ENCODE measurements around the gene MATCAP1.

MATCAP1 gene

DNA sequence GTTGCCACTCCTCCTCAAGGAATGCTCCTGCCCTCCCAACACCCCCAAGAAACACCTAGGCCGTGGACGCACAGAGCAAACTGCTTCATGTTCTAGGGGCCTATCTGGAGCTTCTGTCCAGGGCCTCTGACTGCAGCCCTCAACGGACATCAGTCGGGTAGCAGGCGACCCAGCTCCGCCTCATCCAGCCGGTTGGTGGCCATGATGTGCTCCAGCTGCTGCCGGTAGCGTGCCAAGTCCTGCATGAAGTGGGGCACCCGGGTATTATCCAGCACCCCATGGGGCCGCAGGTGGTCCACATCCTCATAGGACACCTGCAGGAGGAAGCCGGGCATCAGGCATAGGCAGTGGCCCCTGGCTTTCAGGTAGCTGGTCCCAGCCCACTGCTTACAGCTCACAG, 7.1 kb downstream of the MATCAP1 start:
- H4K20me1 ChIP-seq: peaks cover 22 to 73% (median 70%) of the 10 kb centered on the region in 11 experiments; a peak in 21 of 22 replicates
- TF ChIP-seq Cebpa-rat (IDR thresholded peaks at IDR 0.05): no peak
- H3K4me3 ChIP-seq: no peak overlapping the region
- H3K27ac ChIP-seq: no peak overlapping the region
- H3K4me1 ChIP-seq: peaks cover 62 to 93% (median 79%) of the 10 kb centered on the region in 10 experiments
- H3K4me2 ChIP-seq: 0 out of 22 replicates have a peak overlapping the region, but pooled peaks of 3 of the 11 experiments have one; percentile 15 to 95 (median 92)
- no peak overlapping the region; a peak in 1 of 22 replicates for H3K9ac ChIP-seq
- no peaks in the 10 kb centered on the region for H3K9me3 ChIP-seq (replicated peaks in 1 of 11)
- H3K27me3 ChIP-seq: peaks cover 14 to 28% (median 21%) of the 10 kb centered on the region in 11 experiments; a peak in 20 of 22 replicates
- peaks cover 0 to 30% (median 9%) of the 10 kb centered on the region in 11 experiments; a peak in 10 of 22 replicates for H3K36me3 ChIP-seq

DNA sequence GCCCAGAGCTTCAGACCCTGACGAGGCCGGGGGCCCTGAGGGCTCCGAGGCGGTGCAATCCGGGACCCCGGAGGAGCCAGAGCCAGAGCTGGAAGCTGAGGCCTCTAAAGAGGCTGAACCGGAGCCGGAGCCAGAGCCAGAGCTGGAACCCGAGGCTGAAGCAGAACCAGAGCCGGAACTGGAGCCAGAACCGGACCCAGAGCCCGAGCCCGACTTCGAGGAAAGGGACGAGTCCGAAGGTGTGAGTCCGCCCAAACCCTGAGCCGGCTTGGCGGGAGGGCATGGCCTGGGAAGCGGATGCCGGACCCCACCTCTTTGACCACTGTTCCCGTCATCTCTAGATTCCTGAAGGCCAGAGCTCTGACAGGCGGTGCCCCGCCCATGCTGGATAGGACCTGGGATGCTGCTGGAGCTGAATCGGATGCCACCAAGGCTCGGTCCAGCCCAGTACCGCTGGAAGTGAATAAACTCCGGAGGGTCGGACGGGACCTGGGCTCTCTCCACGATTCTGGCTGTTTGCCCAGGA, 9.0 kb downstream of the MATCAP1 start:
- peak overlapping the region; percentile 57 to 79 (median 67) for H3K9ac ChIP-seq
- peaks cover 14 to 28% (median 21%) of the 10 kb centered on the region in 11 experiments; a peak in 20 of 22 replicates for H3K27me3 ChIP-seq

DNA sequence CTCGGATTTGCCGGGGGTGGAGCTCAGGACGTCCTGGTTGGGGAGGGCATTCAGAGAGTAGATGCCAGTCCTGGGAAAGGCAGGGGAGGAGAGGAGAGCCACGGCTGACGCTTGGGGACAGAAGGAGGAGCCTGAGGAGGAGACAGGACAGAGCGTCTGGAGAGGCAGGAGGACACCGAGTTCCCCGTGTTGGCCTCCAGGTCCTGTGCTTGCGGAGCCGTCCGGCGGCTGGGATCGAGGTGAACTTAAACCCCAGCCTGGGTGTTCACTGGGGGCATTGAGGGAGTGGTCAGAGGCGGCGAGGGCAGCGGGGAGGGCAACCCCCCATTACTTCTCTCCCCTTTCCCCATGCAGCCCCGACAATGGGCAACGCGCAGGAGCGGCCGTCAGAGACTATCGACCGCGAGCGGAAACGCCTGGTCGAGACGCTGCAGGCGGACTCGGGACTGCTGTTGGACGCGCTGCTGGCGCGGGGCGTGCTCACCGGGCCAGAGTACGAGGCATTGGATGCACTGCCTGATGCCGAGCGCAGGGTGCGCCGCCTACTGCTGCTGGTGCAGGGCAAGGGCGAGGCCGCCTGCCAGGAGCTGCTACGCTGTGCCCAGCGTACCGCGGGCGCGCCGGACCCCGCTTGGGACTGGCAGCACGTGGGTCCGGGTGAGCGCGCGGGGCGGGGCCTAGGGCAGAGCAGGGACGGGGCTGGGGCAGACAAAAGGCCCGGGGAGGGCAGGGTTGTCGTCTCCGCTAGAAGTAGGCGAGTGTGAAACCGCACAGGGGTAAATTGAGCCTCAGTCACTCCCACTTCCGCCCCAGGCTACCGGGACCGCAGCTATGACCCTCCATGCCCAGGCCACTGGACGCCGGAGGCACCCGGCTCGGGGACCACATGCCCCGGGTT, 9.7 kb downstream of the MATCAP1 start:
- Histone ChIP-seq H3K27me3 (peaks cover 14 to 26% (median 21%) of the 10 kb centered on the region in 11 experiments; a peak in 20 of 22 replicates), H3K36me3 (peaks cover 0 to 30% (median 6%) of the 10 kb centered on the region in 11 experiments; a peak in 10 of 22 replicates), H3K9ac (peak overlapping the region; percentile 57 to 79 (median 67)), H3K4me3 (peak overlapping the region; percentile 44 to 69 (median 58)), H4K20me1 (peaks cover 4 to 47% (median 45%) of the 10 kb centered on the region in 11 experiments; a peak in 21 of 22 replicates), H3K27ac (peak overlapping the region; percentile 18 to 73 (median 65); a peak in 21 of 22 replicates), H3K9me3 (replicated peaks in 1 of 11) (no peaks in the 10 kb centered on the region), H3K4me1 (peaks cover 63 to 91% (median 80%) of the 10 kb centered on the region in 10 experiments), H3K4me2 (peak overlapping the region; percentile 87 to 100 (median 95))
- no peak for TF ChIP-seq Cebpa-rat (IDR thresholded peaks at IDR 0.05)

More for the DNA sequence above, 9.0 kb downstream of the MATCAP1 start:
- no peak for TF ChIP-seq Cebpa-rat (IDR thresholded peaks at IDR 0.05)
- Histone ChIP-seq H3K9me3 (replicated peaks in 1 of 11) (no peaks in the 10 kb centered on the region), H3K4me1 (peaks cover 62 to 90% (median 77%) of the 10 kb centered on the region in 10 experiments), H3K27ac (peak overlapping the region; percentile 18 to 73 (median 65); a peak in 20 of 22 replicates), H4K20me1 (peaks cover 11 to 54% (median 51%) of the 10 kb centered on the region in 11 experiments; a peak in 21 of 22 replicates), H3K4me3 (peak overlapping the region; percentile 44 to 69 (median 58)), H3K4me2 (peak overlapping the region; percentile 87 to 100 (median 95)), H3K36me3 (peaks cover 0 to 30% (median 6%) of the 10 kb centered on the region in 11 experiments; a peak in 10 of 22 replicates)

DNA sequence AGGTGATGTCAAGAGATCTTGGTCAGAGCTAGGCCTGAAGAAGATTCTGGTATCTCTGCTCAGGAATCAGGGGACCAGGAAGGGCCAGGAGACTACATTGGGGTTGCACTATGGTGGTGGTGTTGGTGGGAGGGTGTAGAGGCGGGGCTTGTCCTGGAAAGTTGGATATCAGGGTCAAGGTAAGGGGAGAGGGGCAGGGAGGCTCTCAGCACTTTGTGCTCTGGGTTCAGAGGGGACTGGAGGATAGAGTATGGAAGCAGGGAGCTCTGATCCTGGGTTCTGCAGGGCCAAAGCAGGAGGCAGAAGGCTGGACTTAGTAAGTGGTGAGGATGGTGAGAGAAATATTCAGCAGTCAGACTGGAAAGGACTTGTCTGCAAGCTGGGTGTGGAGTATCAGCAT, 10.4 kb downstream of the MATCAP1 start:
- Histone ChIP-seq H3K27me3 (peaks cover 9 to 26% (median 21%) of the 10 kb centered on the region in 11 experiments; a peak in 21 of 22 replicates), H3K4me2 (peak overlapping the region; percentile 87 to 100 (median 95)), H3K9me3 (replicated peaks in 1 of 11) (no peaks in the 10 kb centered on the region), H3K27ac (peak overlapping the region in 9 of 11 experiments; percentile 45 to 73 (median 67); a peak in 16 of 22 replicates), H3K9ac (peak overlapping the region; percentile 57 to 79 (median 67); a peak in 20 of 22 replicates), H3K4me1 (peaks cover 66 to 89% (median 80%) of the 10 kb centered on the region in 10 experiments), H4K20me1 (peaks cover 0 to 41% (median 37%) of the 10 kb centered on the region in 11 experiments; a peak in 21 of 22 replicates), H3K4me3 (peak overlapping the region; percentile 44 to 69 (median 58)), H3K36me3 (peaks cover 0 to 30% (median 6%) of the 10 kb centered on the region in 11 experiments; a peak in 10 of 22 replicates)
- TF ChIP-seq Cebpa-rat (IDR thresholded peaks at IDR 0.05): no peak

DNA sequence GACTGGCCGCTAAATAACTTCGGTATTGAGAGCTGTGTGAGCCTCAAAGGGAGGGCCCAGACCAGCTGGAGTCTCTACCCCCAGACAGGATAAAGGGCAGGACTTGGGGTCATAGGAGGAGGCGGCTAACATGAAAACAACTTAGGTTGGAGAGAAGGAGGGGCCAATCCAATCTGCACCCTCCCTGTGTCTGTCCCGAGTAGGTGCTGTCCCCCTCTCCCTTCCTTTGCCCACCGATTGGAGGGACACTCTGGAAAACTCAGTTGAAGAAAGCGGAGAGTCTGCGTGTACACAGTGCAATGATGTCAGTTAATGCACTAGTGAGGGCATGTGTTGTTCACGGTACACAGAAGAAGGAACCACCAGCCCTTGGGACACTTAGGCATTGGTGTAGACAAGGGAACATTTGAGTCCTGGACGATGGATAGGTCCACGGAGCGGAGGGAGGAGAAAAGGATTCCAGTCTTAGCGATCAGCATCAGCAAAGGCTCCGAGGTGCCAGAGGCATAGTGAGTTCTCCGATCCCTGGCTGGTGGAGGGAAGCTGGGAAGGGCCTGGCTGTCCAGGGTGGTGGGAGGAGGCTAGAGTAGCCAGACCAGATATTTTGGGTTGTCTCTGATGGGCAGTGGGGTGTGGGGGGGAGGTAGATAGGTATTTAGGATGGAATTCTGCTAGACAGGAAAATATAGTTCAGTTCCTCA, 12.7 kb downstream of the MATCAP1 start:
- TF ChIP-seq Cebpa-rat (IDR thresholded peaks at IDR 0.05): no peak
- Histone ChIP-seq H3K4me1 (peaks cover 63 to 96% (median 72%) of the 10 kb centered on the region in 10 experiments), H3K9me3 (replicated peaks in 1 of 11) (no peaks in the 10 kb centered on the region), H3K9ac (peak overlapping the region; percentile 64 to 84 (median 78)), H3K27me3 (peaks cover 5 to 35% (median 30%) of the 10 kb centered on the region in 11 experiments), H3K4me2 (peak overlapping the region; percentile 75 to 99 (median 93)), H3K36me3 (peaks cover 0 to 13% (median 0%) of the 10 kb centered on the region in 11 experiments; a peak in 4 of 22 replicates), H3K27ac (peak overlapping the region; percentile 58 to 88 (median 81)), H4K20me1 (peaks cover 0 to 26% (median 16%) of the 10 kb centered on the region in 11 experiments; a peak in 15 of 22 replicates), H3K4me3 (peak overlapping the region; percentile 45 to 69 (median 57))

DNA sequence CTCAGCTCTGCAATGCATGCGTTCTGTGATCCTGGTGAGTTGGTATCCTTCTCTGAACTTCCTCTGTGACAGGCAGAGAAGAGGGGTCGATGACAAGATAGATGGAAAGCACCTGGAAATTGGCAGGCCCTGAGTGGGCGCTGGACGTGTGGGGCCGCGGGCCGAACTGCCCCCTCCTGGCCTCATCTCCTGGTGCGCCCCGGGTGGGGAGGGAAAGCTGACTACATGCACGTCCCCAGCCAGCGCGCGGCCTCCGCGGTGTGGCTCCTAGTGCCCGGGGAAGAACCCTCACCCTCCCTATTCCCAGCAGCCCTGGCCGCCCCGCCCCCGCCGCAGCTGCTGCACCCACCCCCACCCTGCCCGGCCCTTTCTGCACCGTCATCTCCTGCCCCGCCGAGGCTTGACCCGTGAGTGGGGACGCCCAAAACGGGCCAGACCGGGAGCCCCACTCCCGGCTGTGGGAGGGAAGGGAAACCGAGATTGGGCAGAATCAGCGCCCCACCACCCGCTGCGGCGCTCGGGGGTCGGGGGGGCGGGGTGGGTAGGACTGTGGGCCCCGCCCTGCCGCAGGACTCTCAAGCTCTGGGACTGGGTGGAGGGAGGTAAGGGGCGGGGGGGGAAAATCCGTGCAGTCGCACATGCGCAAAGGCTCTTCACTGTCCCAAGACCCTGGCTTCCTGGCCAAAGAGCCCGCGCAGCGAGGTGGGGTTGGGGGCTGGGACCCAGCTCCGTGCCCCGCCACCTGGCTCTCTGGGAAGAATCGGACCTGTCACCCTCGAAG, 13.4 kb downstream of the MATCAP1 start, which contains the start of gene NOL3:
NOL3 (plus strand) TSS at position 371 of the 781 bp plus-strand sequence.
- peaks cover 12 to 43% (median 38%) of the 10 kb centered on the region in 11 experiments for H3K27me3 ChIP-seq
- H3K4me3 ChIP-seq: peak within 1 kb of the TSS; percentile 45 to 69 (median 57)
- peaks cover 0 to 6% (median 0%) of the 10 kb centered on the region in 11 experiments; a peak in 2 of 22 replicates for H3K36me3 ChIP-seq
- H3K27ac ChIP-seq: peak within 1 kb of the TSS; percentile 58 to 88 (median 81)
- H3K9me3 ChIP-seq (replicated peaks in 1 of 11): no peaks in the 10 kb centered on the region
- H4K20me1 ChIP-seq: peaks cover 0 to 23% (median 13%) of the 10 kb centered on the region in 11 experiments; a peak in 16 of 22 replicates
- H3K4me2 ChIP-seq: peak within 1 kb of the TSS; percentile 87 to 99 (median 96)
- no peak for TF ChIP-seq Cebpa-rat (IDR thresholded peaks at IDR 0.05)
- peak within 1 kb of the TSS; percentile 64 to 84 (median 78) for H3K9ac ChIP-seq
- peaks cover 59 to 92% (median 66%) of the 10 kb centered on the region in 10 experiments for H3K4me1 ChIP-seq

DNA sequence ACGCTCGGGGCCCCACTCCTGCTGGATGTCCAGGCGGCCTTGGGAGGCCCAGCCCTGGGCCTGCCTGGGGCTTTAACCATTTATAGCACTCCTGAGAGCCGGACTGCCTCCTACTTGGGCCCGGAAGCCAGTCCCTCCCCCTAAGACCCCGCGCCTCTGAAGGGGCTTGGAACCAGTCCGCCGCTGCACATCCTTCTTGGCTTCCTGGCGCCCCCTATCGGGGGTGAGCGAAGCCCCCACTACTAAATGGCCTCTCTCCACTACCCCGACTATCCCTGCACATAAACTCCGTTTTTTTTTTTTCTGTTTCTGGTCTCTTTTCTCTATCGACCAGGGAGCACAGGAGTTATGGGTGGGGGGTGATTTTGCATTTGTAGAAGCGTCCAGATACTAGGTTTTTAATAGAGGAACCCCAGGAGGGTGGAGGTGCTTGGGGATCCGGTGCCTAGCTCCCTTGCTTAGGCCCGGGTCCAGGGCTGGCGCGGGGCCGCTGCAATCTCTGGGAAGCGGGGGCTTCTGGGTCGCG, 14.1 kb downstream of the MATCAP1 start:
- Histone ChIP-seq H3K4me2 (peak overlapping the region; percentile 87 to 99 (median 96)), H3K36me3 (no peaks in the 10 kb centered on the region), H3K9ac (peak overlapping the region; percentile 61 to 84 (median 78); a peak in 21 of 22 replicates), H3K4me1 (peaks cover 56 to 92% (median 66%) of the 10 kb centered on the region in 10 experiments), H3K27ac (peak overlapping the region; percentile 28 to 88 (median 81); a peak in 20 of 22 replicates), H3K27me3 (peaks cover 19 to 49% (median 44%) of the 10 kb centered on the region in 11 experiments), H3K4me3 (peak overlapping the region; percentile 45 to 69 (median 57)), H4K20me1 (peaks cover 0 to 23% (median 13%) of the 10 kb centered on the region in 11 experiments; a peak in 16 of 22 replicates), H3K9me3 (replicated peaks in 1 of 11) (no peaks in the 10 kb centered on the region)
- no peak for TF ChIP-seq Cebpa-rat (IDR thresholded peaks at IDR 0.05)

Data from BLaER1 treated with 17β-estradiol and CSF1 and Interleukin-3, amounts not matched to agents 10 nM and 100 nM (cell line).